ENCODE data around the gene LY6G6C.

LY6G6C gene

DNA sequence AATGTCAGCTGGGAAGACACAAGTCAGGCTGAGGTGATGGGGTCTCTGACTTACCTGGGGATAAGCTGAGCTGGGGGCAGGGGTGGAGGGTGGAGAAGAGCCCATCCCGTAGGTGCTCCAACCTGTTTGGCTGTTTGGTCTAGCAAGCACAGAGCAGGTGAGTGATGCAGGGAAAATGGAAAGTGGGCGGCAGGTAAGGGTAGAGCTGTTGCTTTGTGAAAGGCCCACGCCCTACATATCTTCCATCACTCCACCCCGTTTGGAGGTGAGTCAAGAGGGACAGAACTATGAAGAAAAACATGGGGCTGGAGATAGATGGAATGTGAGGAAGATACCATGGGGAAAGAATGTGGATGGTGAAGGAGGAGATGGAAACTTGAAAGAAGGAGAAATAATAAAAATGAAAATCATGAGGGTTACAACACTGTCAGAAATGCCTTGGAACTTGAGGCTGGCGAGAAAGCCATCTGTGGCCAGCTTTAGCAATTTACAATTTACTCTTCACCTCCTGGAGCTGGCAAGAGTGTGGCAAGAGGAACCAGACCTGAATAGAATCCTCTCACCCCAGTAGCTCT, 1.3 kb downstream of the LY6G6C start:
- DNase-seq (ENCODE audit: low read depth, low spot score), result no peak
- TF ChIP-seq, protein P1, sequence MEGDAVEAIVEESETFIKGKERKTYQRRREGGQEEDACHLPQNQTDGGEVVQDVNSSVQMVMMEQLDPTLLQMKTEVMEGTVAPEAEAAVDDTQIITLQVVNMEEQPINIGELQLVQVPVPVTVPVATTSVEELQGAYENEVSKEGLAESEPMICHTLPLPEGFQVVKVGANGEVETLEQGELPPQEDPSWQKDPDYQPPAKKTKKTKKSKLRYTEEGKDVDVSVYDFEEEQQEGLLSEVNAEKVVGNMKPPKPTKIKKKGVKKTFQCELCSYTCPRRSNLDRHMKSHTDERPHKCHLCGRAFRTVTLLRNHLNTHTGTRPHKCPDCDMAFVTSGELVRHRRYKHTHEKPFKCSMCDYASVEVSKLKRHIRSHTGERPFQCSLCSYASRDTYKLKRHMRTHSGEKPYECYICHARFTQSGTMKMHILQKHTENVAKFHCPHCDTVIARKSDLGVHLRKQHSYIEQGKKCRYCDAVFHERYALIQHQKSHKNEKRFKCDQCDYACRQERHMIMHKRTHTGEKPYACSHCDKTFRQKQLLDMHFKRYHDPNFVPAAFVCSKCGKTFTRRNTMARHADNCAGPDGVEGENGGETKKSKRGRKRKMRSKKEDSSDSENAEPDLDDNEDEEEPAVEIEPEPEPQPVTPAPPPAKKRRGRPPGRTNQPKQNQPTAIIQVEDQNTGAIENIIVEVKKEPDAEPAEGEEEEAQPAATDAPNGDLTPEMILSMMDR (IDR thresholded peaks at IDR 0.05; ENCODE audit: low read depth, low read length), result no peak
- in situ Hi-C loops (cut with HindIII; ENCODE audit: low sequenced_read_pairs), result no loop called here
- no peak overlapping the region for H3K4me3 ChIP-seq (ENCODE audit: low read depth, low read length)

DNA sequence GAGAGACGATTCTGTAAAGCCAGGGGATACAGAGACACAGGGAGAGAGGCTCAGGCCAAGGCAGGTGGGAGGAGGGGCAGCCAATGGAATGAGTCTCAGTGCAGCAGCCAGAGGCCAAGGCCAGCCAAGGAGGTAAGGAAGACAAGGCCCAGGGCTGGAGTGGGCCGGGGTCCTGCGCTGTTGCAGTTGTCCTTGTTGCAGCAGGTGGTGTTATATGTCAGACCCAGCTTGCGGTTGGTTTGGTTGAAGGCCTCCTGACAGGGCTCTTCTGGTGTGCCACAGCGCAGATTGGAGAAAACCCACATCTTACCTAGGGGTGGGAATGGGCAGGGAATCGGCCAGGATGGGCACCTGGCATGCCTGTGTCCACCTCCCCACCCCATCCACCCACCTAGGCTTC, 2.5 kb downstream of the LY6G6C start:
- DNase-seq (ENCODE audit: low read depth, low spot score), result no peak
- in situ Hi-C loops (cut with HindIII; ENCODE audit: low sequenced_read_pairs), result no loop called here
- no peak overlapping the region for H3K4me3 ChIP-seq (ENCODE audit: low read depth, low read length)
- TF ChIP-seq, protein P1 (IDR thresholded peaks at IDR 0.05; ENCODE audit: low read depth, low read length), result no peak

DNA sequence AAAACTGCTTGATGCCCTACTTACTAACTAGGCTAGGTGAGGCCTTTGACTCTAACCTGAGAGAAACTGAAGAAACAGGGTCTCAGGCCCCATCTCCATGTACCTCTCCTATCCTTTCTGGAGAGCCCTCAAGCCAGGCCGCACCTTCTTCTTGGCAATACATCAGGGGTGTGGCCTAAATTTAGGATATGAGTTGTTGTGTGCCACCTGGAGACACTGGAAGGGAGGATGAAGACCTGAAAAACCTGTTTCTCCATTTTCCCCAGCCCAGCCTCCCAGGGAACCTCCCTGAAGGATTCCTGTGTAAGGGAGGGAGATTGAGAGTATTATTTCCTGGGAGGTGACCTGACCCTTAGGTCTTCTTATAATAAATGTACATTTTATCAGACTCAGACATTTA, 3.3 kb downstream of the LY6G6C start:
- no peak for DNase-seq (ENCODE audit: low read depth, low spot score)
- in situ Hi-C loops (cut with HindIII; ENCODE audit: low sequenced_read_pairs), result no loop called here
- H3K4me3 ChIP-seq (ENCODE audit: low read depth, low read length), result no peak overlapping the region
- TF ChIP-seq, protein P1 (IDR thresholded peaks at IDR 0.05; ENCODE audit: low read depth, low read length), result no peak

DNA sequence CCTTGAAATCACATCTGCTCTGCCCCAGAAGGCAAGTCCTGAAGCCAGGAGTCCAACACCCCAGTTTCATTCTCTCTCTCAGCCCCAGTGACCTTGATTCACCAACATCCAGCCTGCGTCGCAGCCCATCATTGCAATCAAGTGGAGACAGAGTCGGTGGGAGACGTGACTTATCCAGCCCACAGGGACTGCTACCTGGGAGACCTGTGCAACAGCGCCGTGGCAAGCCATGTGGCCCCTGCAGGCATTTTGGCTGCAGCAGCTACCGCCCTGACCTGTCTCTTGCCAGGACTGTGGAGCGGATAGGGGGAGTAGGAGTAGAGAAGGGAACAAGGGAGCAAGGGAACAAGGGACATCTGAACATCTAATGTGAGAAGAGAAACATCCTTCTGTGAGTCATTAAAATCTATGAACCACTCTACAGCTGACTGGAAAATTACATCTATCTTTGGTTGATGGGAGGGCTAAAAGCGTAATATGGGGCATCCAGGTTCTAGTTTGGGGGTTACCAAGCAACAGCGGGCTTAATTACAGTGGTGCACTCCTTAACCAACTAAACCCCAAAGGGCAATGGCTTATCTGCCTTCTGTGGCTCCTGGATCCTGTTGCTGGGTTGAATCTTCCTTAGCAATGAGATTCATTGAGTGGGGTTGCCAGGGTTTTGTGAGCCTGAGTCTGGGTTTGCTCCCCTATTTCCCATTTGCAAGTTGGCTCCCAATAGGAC, 3.9 kb downstream of the LY6G6C start:
- in situ Hi-C loops (cut with HindIII; ENCODE audit: low sequenced_read_pairs), result no loop called here
- TF ChIP-seq, protein P1 (IDR thresholded peaks at IDR 0.05; ENCODE audit: low read depth, low read length), result no peak
- no peak for DNase-seq (ENCODE audit: low read depth, low spot score)
- H3K4me3 ChIP-seq (ENCODE audit: low read depth, low read length), result no peak overlapping the region

DNA sequence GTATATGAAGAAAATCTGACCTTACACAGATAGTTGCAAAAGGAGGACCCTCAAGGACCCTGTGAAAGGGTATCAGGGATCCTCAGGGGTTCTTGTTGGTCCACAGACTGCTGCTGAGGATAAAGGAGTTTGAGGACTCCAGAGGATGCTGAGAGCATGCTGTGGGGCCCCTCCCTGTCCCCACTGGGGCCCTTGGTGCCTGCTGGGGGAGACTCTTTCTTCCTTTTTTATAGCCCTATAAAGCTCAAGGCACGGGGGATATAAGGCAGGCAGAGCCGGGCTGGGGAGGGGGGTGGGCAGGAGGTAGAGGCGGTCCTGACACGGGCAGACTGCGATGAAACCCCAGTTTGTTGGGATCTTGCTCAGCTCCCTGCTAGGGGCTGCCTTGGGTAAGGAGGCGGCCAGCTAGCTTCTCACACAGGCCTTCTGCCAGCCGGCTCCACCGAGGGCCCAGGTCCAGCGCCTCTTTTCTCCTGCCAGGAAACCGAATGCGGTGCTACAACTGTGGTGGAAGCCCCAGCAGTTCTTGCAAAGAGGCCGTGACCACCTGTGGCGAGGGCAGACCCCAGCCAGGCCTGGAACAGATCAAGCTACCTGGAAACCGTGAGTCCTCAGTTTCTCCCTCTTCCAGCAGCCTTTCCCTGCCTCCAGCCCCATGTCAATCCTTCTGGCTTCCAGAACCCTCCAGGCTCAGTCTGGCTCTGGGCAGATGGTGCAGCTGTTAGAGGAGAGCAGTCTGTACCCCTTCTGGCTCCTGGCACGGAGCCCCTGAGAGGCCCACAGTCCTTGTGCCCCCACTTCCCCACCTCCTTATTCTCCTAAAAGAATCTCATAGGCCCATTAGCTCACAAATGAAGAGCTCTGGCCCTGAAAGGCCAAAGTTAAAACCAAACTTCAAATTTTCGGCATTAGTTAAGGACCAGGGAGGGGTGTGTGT, 6.3 kb downstream of the LY6G6C start, which contains the start of gene LY6G6D:
Gene LY6G6D (plus strand): TSS at position 327 of the 937 bp plus-strand sequence. CDS start 8 bp downstream, at position 335.
- DNase-seq (ENCODE audit: low read depth, low spot score), result no peak
- in situ Hi-C loops (cut with HindIII; ENCODE audit: low sequenced_read_pairs), result no loop called here
- no peak within 1 kb of the TSS for H3K4me3 ChIP-seq (ENCODE audit: low read depth, low read length)
- TF ChIP-seq, protein P1 (IDR thresholded peaks at IDR 0.05; ENCODE audit: low read depth, low read length), result no peak

DNA sequence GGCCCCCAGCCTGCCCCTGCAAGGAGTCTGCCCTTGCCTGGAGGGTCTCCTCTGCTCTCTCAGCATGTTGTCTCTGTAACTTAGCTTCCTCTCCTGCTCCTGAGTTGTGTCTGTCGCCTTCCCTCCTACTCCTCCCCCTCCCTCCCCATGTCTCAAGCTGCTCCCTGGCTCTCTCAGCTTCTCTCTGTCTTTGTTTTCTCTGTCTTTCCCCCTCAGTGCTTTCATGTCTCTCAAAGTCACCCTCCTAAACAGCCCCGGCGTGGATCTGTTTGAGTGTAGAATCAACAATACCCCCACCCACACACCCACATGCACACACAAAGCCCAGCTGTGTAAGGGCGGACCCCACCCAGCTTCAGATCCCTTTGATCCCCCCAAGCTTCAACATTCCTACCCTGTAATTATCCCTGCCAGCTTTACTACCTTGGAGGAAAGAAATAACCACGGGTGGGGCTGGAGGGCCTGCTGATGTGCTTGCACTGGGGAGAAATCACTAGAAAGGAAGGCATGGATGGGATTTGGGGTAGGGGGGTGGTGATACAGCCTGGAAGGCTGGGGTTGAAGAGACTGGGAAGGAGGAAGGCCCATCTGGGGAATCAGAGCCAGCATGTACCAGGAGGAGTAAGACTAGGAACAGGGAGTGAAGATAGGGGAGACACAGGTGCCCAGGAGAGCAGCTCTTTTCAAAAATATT, 7.4 kb downstream of the LY6G6C start:
- no peak for DNase-seq (ENCODE audit: low read depth, low spot score)
- no peak overlapping the region for H3K4me3 ChIP-seq (ENCODE audit: low read depth, low read length)
- TF ChIP-seq, protein P1 (IDR thresholded peaks at IDR 0.05; ENCODE audit: low read depth, low read length), result no peak
- in situ Hi-C loops (cut with HindIII; ENCODE audit: low sequenced_read_pairs), result no loop called here

Data from astrocyte of the spinal cord (primary cell).